Spleen (tissue), 7 donors: ENCODE data around the gene AKNAD1.

Source experiments
- POLR2A ChIP-seq, 3 donors: fragments of 450-650 bp; IDR thresholded peaks; one replicate each; pipeline ENCODE4 v1.5.1; 2017; ENCODE audit warnings: antibody characterized with exemption in 3 of 3, mild to moderate bottlenecking in 1 of 3
- POLR2AphosphoS5 ChIP-seq, 3 donors: sonication (generic); formaldehyde crosslinking; IDR thresholded peaks; one replicate each; pipeline ENCODE4 v1.5.1; 2017; ENCODE audit warnings: antibody characterized with exemption in 3 of 3
- TF ChIP-seq, protein P1 (sequence below), 11 experiments: fragments of 200-600 bp in 7 of 11; fragments of 450-650 bp in 4 of 11; sonication (generic) in 4 of 11; IDR thresholded peaks in 8 of 11; conservative IDR thresholded peaks in 3 of 11; 1 replicate in 7 of 11; 2 replicates in 4 of 11; pipeline versions ENCODE4 v1.4.0 to v1.8.0; 2016 to 2021; ENCODE audit warnings: antibody characterized with exemption in 11 of 11, inconsistent platforms in 4 of 11, mild to moderate bottlenecking in 1 of 11
- donor health status: DM: no; HTN: no; CAD: no; lungs with moderate emphysema.
- donor health status: DM: no; HTN: no; CAD: no.
- donor health status: DM: no; HTN: no; CAD: no.

DNA sequence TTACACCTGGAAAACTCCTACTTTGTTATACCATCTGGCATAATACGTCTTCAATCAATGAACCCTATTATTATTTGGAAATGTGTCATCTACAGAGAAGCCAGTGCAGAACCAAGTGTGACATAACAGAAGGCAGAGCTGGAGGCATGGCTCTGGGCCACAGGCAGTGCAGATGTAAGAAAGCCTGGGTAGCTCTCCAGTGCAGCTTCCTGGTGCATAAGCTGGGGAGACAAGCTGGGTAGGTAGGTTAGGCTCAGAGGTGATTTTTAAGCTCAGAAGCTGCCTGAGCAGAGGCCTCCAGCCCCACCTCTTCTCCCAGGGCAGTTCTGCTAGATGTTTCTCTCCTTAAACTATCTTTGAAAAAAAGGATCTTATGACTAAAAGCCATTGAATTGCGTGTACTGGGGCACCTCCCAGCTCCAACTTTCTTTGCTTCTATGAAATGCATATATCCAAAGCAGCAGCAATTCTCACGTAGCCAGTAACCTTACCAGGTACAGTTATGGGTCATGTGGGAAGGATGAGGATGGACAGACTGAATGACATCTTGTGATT is 30.7 kb downstream of the AKNAD1 start:
- TF ChIP-seq, protein P1, sequence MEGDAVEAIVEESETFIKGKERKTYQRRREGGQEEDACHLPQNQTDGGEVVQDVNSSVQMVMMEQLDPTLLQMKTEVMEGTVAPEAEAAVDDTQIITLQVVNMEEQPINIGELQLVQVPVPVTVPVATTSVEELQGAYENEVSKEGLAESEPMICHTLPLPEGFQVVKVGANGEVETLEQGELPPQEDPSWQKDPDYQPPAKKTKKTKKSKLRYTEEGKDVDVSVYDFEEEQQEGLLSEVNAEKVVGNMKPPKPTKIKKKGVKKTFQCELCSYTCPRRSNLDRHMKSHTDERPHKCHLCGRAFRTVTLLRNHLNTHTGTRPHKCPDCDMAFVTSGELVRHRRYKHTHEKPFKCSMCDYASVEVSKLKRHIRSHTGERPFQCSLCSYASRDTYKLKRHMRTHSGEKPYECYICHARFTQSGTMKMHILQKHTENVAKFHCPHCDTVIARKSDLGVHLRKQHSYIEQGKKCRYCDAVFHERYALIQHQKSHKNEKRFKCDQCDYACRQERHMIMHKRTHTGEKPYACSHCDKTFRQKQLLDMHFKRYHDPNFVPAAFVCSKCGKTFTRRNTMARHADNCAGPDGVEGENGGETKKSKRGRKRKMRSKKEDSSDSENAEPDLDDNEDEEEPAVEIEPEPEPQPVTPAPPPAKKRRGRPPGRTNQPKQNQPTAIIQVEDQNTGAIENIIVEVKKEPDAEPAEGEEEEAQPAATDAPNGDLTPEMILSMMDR (IDR thresholded peaks at IDR 0.05 in 8 of 11, conservative IDR thresholded peaks at IDR 0.05 in 3 of 11), result no peak
- no peak for TF ChIP-seq POLR2A (IDR thresholded peaks at IDR 0.05)
- no peak for TF ChIP-seq POLR2AphosphoS5 (IDR thresholded peaks at IDR 0.05)
